ENCODE data around the gene MRPS12.
"Not testable (repeated sequence)": the region's sequence is repeated elsewhere in the genome, so short reads cannot be mapped to it uniquely, and the experiment has no call there.

Gene MRPS12

DNA sequence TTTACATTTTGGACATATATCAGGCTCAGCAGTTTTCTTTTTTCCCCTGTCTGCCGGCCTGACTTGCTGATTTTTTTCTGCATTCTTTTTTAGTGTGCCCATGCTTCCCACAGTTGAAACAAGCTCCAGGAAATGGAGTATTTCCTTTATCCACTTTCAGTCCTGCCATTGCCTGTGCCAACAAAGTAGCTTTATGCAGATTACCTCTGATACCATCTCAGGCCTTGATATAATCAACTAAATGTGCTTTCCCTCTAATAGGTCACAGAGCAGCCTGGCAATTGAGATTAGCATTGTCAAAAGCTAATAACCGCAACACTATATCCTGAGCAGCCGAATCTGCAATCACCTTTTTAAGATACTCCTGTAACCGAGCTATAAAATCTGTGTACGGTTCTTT, 9.2 kb downstream of the MRPS12 start:
- TF ChIP-seq, protein P1, sequence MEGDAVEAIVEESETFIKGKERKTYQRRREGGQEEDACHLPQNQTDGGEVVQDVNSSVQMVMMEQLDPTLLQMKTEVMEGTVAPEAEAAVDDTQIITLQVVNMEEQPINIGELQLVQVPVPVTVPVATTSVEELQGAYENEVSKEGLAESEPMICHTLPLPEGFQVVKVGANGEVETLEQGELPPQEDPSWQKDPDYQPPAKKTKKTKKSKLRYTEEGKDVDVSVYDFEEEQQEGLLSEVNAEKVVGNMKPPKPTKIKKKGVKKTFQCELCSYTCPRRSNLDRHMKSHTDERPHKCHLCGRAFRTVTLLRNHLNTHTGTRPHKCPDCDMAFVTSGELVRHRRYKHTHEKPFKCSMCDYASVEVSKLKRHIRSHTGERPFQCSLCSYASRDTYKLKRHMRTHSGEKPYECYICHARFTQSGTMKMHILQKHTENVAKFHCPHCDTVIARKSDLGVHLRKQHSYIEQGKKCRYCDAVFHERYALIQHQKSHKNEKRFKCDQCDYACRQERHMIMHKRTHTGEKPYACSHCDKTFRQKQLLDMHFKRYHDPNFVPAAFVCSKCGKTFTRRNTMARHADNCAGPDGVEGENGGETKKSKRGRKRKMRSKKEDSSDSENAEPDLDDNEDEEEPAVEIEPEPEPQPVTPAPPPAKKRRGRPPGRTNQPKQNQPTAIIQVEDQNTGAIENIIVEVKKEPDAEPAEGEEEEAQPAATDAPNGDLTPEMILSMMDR (conservative IDR thresholded peaks at IDR 0.05; ENCODE audit: low read depth, low read length), result no peak
- no peak for DNase-seq (ENCODE audit: low read depth)
- H3K4me3 ChIP-seq (ENCODE audit: low read depth, low read length), result no peak overlapping the region

DNA sequence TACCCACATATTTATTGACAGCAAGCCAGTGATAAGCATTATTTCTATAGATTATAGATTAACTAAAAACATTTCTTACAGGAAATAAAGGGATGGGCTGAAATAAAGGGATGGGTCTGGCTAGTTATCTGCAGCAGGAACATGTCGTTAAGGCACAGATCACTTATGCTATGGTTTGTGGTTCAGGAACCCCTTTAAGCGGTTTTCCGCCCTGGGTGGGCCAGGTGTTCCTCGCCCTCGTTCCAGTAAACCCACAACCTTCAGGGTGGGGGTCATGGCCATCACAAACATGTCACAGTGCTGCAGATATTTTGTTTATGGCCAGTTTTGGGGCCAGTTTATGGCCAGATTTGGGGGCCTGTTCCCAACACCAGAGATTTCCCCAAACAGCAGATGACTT, 10.7 kb downstream of the MRPS12 start:
- H3K4me3 ChIP-seq (ENCODE audit: low read depth, low read length), result not testable (repeated sequence)

DNA sequence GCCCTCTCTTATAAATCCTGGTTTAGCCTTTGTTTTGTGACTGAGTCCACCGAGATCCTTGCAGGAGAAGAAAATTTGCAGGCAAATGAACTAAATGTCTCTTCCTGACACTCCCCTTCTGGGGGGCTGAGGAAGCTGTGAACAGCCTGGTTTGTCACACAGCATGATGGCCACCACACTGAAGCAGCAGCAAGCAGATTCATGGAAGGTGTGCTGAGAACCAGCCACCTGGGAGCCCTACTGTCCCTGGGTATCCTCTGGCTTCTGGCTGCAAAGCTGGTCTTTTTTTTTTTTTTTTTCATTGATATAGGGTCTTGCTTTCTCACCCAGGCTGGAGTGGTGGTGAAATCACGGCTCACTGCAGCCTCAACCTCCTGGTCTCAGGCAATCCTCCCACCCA, 11.2 kb downstream of the MRPS12 start:
- DNase-seq (ENCODE audit: low read depth), result no peak
- H3K4me3 ChIP-seq (ENCODE audit: low read depth, low read length), result no peak overlapping the region
- TF ChIP-seq, protein P1 (conservative IDR thresholded peaks at IDR 0.05; ENCODE audit: low read depth, low read length), result no peak

More for the DNA sequence above, 10.7 kb downstream of the MRPS12 start:
- DNase-seq (ENCODE audit: low read depth), result not testable (repeated sequence)

DNA sequence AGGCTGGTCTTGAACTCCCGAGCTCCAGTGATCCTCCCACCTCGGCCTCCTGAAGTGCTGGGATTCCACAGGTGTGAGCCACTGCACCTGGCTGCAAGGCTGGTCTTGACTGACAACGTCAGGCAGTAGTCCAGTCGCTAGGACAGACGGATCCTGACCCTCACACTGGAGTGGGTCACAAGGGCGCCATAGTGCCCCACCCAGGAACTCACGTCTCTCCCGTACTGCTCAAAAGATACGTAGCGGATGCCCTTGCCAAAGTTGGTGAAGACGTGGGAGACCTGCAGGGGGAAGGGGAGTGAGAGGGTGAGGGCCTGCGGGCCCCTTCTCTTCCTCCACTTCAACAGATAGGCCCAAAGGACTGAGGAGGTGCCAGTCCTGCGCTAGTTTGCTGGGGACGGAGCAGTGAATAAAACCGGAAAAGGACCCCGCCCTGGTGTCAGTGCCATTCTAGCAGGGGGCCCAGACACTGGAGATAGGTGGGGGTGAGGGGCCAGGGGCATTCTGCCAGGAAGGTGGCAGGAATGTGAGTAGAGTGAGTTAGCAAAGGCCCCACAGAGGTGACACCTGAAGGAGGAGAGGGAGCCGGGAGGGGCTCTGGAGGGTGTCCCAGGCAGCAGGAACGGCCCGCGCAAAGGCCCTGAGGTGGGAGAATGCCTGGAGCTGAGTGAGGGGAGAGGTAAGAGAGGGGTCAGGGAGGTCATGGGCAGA, 11.9 kb downstream of the MRPS12 start:
- DNase-seq (ENCODE audit: low read depth), result no peak
- TF ChIP-seq, protein P1 (conservative IDR thresholded peaks at IDR 0.05; ENCODE audit: low read depth, low read length), result no peak
- H3K4me3 ChIP-seq (ENCODE audit: low read depth, low read length), result no peak overlapping the region

DNA sequence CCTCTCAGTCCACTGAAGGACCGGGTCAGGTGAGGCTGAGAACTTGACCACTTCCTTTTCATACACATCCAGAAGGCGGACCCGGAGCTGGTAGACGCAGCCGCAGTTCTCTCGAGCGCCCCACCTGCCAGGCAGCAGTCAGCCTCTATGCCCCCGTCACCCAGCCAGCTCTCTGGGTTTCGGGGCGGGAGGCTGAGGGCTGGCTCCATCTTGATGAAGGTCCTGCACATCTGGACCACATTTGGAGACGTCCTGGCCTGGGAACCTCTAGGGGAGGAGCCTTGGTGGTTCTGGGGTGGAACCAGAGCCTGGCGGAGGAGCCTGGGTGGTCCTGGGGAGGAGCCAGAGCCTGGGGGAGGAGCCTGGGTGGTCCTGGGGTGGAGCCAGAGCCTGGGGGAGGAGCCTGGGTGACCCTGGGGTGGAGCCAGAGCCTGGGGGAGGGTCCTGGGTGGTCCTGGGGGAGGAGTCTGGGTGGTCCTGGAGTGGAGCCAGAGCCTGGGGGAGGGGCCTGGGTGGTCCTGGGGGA, 14.3 kb downstream of the MRPS12 start:
- H3K4me3 ChIP-seq (ENCODE audit: low read depth, low read length), result no peak overlapping the region
- no peak for DNase-seq (ENCODE audit: low read depth)
- TF ChIP-seq, protein P1 (conservative IDR thresholded peaks at IDR 0.05; ENCODE audit: low read depth, low read length), result no peak

DNA sequence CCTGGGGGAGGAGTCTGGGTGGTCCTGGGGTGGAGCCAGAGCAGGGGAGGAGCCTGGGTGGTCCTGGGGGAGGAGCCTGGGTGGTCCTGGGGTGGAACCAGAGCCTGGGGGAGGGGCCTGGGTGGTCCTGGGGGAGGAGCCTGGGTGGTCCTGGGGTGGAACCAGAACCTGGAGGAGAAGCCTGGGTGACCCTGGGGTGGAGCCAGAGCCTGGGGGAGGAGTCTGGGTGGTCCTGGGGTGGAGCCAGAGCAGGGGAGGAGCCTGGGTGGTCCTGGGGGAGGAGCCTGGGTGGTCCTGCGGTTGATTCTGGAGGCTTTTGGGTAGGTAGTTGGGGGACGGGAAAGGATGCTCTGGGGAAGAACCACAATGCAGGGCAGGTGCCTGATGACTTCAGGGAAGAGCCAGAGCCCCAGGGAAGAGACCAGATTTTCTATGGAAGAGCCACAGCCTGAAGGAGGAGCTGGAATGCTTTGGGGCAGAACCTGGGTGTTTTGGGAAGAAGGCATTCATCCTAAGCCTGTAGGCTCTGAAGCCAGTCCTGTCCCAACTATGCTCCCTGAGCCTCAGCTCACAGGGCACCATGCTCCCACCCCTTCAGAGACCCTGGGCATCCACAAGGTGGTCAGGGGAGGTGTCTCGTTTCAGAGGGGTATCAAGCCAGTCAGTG, 15.0 kb downstream of the MRPS12 start:
- DNase-seq (ENCODE audit: low read depth), result no peak
- TF ChIP-seq, protein P1 (conservative IDR thresholded peaks at IDR 0.05; ENCODE audit: low read depth, low read length), result no peak

DNA sequence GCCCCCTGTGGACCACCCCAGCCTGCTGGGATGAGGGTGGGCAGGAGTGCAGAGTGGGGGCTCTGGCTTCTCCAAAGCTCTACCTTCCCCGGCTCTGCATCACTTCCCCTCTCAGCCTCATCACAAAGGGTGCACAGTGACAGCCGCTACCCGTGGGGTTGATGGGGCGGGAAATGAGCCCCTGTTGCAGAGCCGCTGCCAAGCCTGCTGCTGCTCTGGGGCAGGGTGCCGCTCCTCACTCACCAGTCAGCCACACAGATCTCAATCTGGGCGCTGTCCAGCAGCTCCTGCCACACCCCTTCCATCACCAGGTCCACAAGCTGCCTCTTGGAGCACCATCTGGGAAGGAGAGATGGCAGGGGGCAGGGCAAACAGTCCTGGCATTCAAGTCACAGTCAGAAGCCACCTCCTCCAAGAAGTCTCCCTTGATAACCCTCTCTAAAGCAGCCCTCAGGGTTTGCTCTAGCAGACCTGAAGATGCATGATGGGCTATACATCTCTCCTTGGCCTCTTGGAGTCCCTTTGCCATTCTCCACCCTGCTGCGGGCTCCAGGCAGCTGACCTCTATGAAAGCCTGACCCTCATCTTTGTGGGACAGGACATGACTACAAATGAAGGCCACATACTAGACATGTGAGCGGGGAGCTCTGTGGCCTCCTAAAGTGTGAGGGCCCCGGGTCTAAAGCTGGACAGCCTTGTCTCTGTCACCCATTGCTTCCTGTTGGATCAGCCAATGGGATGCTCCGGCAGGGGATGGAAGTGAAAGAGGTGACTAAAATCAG, 15.7 kb downstream of the MRPS12 start:
- H3K4me3 ChIP-seq (ENCODE audit: low read depth, low read length), result no peak overlapping the region
- DNase-seq (ENCODE audit: low read depth), result no peak
- TF ChIP-seq, protein P1 (conservative IDR thresholded peaks at IDR 0.05; ENCODE audit: low read depth, low read length), result no peak

More for the DNA sequence above, 15.0 kb downstream of the MRPS12 start:
- no peak overlapping the region for H3K4me3 ChIP-seq (ENCODE audit: low read depth, low read length)

Data from choroid plexus epithelial cell (primary cell).